Mesenchymal stem cell (in vitro differentiated cells and primary cell): ENCODE data around the gene NTN4.

Experiments
- DNase-seq: peaks from one replicate; pipeline ENCODE4 v3.0.0-alpha.2; 2013
- H2AFZ ChIP-seq: one replicate; pipeline ENCODE4 v1.6.1; 2013; ENCODE audit warnings: low read depth, mild to moderate bottlenecking, control low read depth, inconsistent platforms, low read length, moderate library complexity
- H2AK5ac ChIP-seq: 2 replicates; pipeline ENCODE4 v1.6.1; 2013; ENCODE audit warnings: low read length, moderate library complexity, mild to moderate bottlenecking, inconsistent platforms; ENCODE audit not compliant: severe bottlenecking
- H2BK120ac ChIP-seq: one replicate; pipeline ENCODE4 v1.6.1; 2013; ENCODE audit warnings: low read depth, mild to moderate bottlenecking, inconsistent platforms, low read length, moderate library complexity
- H2BK12ac ChIP-seq, 2 experiments: one replicate each; pipeline ENCODE4 v1.6.1; 2013; ENCODE audit warnings: inconsistent platforms in 2 of 2, low read length in 2 of 2, mild to moderate bottlenecking in 2 of 2, moderate library complexity in 2 of 2, control low read depth in 1 of 2
- H2BK15ac ChIP-seq: one replicate; pipeline ENCODE4 v1.6.1; 2013; ENCODE audit warnings: mild to moderate bottlenecking, low read depth, inconsistent platforms; ENCODE audit not compliant: poor library complexity, severe bottlenecking
- H2BK5ac ChIP-seq: 2 replicates; pipeline ENCODE4 v1.6.1; 2013; ENCODE audit warnings: low read depth, mild to moderate bottlenecking, low read length, control low read depth, inconsistent platforms; ENCODE audit not compliant: poor library complexity, severe bottlenecking
- H3K14ac ChIP-seq, 2 experiments: one replicate each; pipeline ENCODE4 v1.6.1; 2013; ENCODE audit warnings: inconsistent platforms in 2 of 2, low read length in 2 of 2, control low read depth in 1 of 2, mild to moderate bottlenecking in 1 of 2, moderate library complexity in 1 of 2
- H3K18ac ChIP-seq, 2 experiments: one replicate each; pipeline ENCODE4 v1.6.1; 2013; ENCODE audit warnings: inconsistent platforms in 2 of 2, low read length in 2 of 2, control low read depth in 1 of 2, low read depth in 1 of 2, mild to moderate bottlenecking in 1 of 2
- H3K23ac ChIP-seq, 2 experiments: one replicate each; pipeline ENCODE4 v1.6.1; 2013; ENCODE audit warnings: inconsistent platforms in 2 of 2, low read length in 2 of 2, mild to moderate bottlenecking in 2 of 2, moderate library complexity in 2 of 2, control low read depth in 1 of 2
- H3K27ac ChIP-seq: 2 replicates; pipeline ENCODE4 v1.5.1; 2013; ENCODE audit warnings: mild to moderate bottlenecking, moderate library complexity, low read length, control low read depth, inconsistent platforms; ENCODE audit not compliant: poor library complexity, severe bottlenecking
- H3K27me3 ChIP-seq, 2 experiments: 2 replicates each; pipeline versions ENCODE4 v1.6.1 to v1.7.0; 2013; ENCODE audit warnings: low read length in 2 of 2, mild to moderate bottlenecking in 2 of 2, moderate library complexity in 2 of 2, control low read depth in 1 of 2, inconsistent platforms in 1 of 2; ENCODE audit not compliant: control insufficient read depth in 1 of 2, insufficient read depth in 1 of 2
- H3K36me3 ChIP-seq, 2 experiments: 2 replicates each; pipeline versions ENCODE4 v1.6.1 to v1.7.0; 2013; ENCODE audit warnings: low read length in 2 of 2, control low read depth in 1 of 2, inconsistent platforms in 1 of 2, low read depth in 1 of 2, mild to moderate bottlenecking in 1 of 2; ENCODE audit not compliant: insufficient read depth in 2 of 2, control insufficient read depth in 1 of 2
- H3K4ac ChIP-seq, 2 experiments: one replicate each; pipeline ENCODE4 v1.6.1; 2013; ENCODE audit warnings: inconsistent platforms in 2 of 2, low read length in 2 of 2, mild to moderate bottlenecking in 2 of 2, moderate library complexity in 2 of 2, control low read depth in 1 of 2, low read depth in 1 of 2
- H3K4me1 ChIP-seq: 2 replicates; pipeline ENCODE4 v1.6.1; 2013; ENCODE audit warnings: low read depth, low read length, control low read depth; ENCODE audit not compliant: control insufficient read depth, insufficient read depth
- H3K4me2 ChIP-seq: 2 replicates; pipeline ENCODE4 v1.6.1; 2013; ENCODE audit warnings: low read length, mild to moderate bottlenecking, inconsistent platforms; ENCODE audit not compliant: poor library complexity, severe bottlenecking
- H3K4me3 ChIP-seq, 2 experiments: 2 replicates each; pipeline versions ENCODE4 v1.5.1 to v1.7.0; 2013; ENCODE audit warnings: low read length in 2 of 2, mild to moderate bottlenecking in 2 of 2, control low read depth in 1 of 2, low read depth in 1 of 2; ENCODE audit not compliant: insufficient read depth in 1 of 2
- H3K79me1 ChIP-seq: replicated peaks from 2 replicates; pipeline ENCODE4 v1.6.1; 2013; ENCODE audit warnings: mild to moderate bottlenecking, control low read depth, low read length, inconsistent platforms; ENCODE audit not compliant: poor library complexity, severe bottlenecking
- H3K9ac ChIP-seq: 2 replicates; pipeline ENCODE4 v1.7.0; 2013; ENCODE audit warnings: mild to moderate bottlenecking, low read length, moderate library complexity
- H3K9me3 ChIP-seq: 2 replicates; pipeline ENCODE4 v1.7.0; 2013; ENCODE audit warnings: mild to moderate bottlenecking, low read length; ENCODE audit not compliant: control insufficient read depth
- H4K8ac ChIP-seq: one replicate; pipeline ENCODE4 v1.6.1; 2013; ENCODE audit warnings: inconsistent platforms, mild to moderate bottlenecking, low read length, moderate library complexity
- H4K91ac ChIP-seq: one replicate; pipeline ENCODE4 v1.6.1; 2013; ENCODE audit warnings: mild to moderate bottlenecking, low read length, inconsistent platforms
- WGBS: methylation state at CpG from one replicate; pipeline ENCODE4 v1.1.7; 2013; ENCODE audit warnings: mixed read lengths; 5-methylcytosine and 5-hydroxymethylcytosine counted together

NTN4 gene

DNA sequence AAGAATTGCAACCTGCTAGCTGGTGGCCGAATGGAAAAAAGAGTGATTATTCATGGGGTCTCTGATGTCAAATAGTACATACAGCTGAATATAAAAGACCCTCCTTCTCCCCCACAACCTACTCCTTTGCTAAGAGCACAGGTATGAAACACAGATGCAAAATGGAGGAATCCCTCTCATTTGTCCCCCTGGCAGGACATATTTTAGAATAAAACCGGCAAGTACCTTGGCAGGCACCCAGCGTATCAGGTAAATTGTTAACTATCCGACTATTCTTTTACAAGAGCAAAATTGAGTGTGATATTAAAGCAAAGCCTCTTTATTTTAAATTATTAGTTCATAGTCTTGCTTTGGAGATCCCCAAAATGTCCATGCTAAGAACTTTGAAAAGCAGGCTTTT, 165.6 kb downstream of the NTN4 start:
- Histone ChIP-seq H3K4ac (no peak overlapping the region), H3K27ac (peak overlapping the region; percentile 18), H2AFZ (no peak overlapping the region), H2BK5ac (no peak overlapping the region), H3K4me3 (no peak overlapping the region), H3K9ac (no peak overlapping the region), H2BK120ac (no peak overlapping the region), H3K27me3 (no peaks in the 10 kb centered on the region), H2AK5ac (no peak overlapping the region), H4K8ac (no peak overlapping the region), H2BK15ac (no peak overlapping the region), H3K18ac (no peak overlapping the region), H3K79me1 (no peaks in the 10 kb centered on the region), H2BK12ac (no peak overlapping the region), H3K4me2 (no peak overlapping the region), H3K36me3 (no peaks in the 10 kb centered on the region), H3K23ac (no peak overlapping the region), H4K91ac (no peak overlapping the region), H3K4me1 (peaks cover 6% of the 10 kb centered on the region), H3K14ac (no peak overlapping the region), H3K9me3 (no peaks in the 10 kb centered on the region)
- WGBS: no CpG with 5 or more reads among the region's 4 CpGs
- no peak for DNase-seq

DNA sequence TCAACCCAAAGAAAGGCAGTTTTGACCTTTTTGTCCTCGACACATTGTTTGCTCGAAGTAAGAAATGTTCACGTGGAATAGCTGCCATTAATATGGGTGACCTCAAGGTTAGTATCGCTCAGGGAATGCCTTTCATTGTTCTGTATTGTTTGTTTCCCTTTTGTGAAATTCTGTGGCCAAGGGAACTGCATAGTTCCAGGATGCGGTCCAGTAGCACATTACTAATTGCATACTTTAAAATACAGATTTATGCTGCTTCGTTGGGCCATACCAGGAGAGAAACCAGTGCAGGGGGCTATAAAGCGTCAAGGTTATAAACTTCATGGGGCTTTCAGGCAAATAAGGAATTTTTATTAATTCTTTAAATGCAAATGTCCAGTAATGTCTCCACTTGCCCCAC, 166.0 kb downstream of the NTN4 start:
- H3K27me3 ChIP-seq: no peaks in the 10 kb centered on the region
- H2AK5ac ChIP-seq: no peak overlapping the region
- no peaks in the 10 kb centered on the region for H3K9me3 ChIP-seq
- no peak overlapping the region for H2BK5ac ChIP-seq
- H3K23ac ChIP-seq: no peak overlapping the region
- peak overlapping the region; percentile 51 for H3K27ac ChIP-seq
- H3K79me1 ChIP-seq: no peaks in the 10 kb centered on the region
- no peak overlapping the region for H3K4ac ChIP-seq
- peak overlapping the region; percentile 11 for H3K4me2 ChIP-seq
- no peak overlapping the region for H2AFZ ChIP-seq
- no peak for DNase-seq
- WGBS: 83% methylated on average over 6 of the region's 7 CpGs
- no peak overlapping the region for H2BK12ac ChIP-seq
- H3K4me3 ChIP-seq: no peak overlapping the region
- no peak overlapping the region for H3K18ac ChIP-seq
- no peak overlapping the region for H3K14ac ChIP-seq
- no peak overlapping the region for H2BK120ac ChIP-seq
- H3K4me1 ChIP-seq: peaks cover 6% of the 10 kb centered on the region
- no peak overlapping the region for H2BK15ac ChIP-seq
- H4K91ac ChIP-seq: no peak overlapping the region
- H4K8ac ChIP-seq: no peak overlapping the region
- no peaks in the 10 kb centered on the region for H3K36me3 ChIP-seq
- H3K9ac ChIP-seq: no peak overlapping the region

DNA sequence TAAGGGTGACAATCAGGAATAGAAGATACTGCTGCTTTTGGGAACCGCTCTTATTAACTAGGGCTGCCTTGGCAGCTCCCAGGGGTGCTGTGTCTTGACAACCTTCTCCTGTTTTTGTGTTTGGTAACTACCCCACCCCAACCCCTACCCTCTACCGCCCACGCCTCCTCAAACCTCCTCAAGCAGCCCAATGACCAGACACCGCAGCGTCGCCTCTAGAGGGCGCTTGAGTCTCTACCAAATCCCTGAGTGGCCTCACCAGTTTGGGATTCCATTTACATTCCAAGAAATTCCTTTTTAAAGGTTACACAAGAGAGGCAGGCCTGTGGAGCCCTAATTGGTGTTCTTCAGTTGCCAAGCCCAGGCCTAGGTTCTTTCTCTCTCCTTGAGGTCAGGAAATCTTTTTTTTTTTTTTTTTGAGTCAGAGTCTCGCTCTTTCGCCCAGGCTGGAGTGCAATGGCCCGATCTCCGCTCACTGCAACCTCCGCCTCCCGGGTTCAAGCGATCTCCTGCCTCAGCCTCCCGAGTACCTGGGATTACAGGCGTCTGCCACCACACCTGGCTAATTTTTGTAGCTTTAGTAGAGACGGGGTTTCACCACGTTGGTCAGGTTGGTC, 166.9 kb downstream of the NTN4 start:
- Histone ChIP-seq H3K4me3 (no peak overlapping the region), H3K79me1 (no peaks in the 10 kb centered on the region), H3K4ac (no peak overlapping the region), H2BK15ac (no peak overlapping the region), H3K27ac (no peak overlapping the region), H3K4me2 (no peak overlapping the region), H2AFZ (no peak overlapping the region), H3K27me3 (no peaks in the 10 kb centered on the region), H3K9me3 (no peaks in the 10 kb centered on the region), H2BK5ac (no peak overlapping the region), H3K36me3 (no peaks in the 10 kb centered on the region), H2BK12ac (no peak overlapping the region), H2BK120ac (no peak overlapping the region), H3K14ac (no peak overlapping the region), H2AK5ac (no peak overlapping the region), H3K4me1 (peaks cover 6% of the 10 kb centered on the region), H4K91ac (no peak overlapping the region), H3K18ac (no peak overlapping the region), H4K8ac (no peak overlapping the region), H3K23ac (no peak overlapping the region), H3K9ac (no peak overlapping the region)
- peak; percentile 78 for DNase-seq
- 63% methylated on average over 18 of the region's 18 CpGs for WGBS

DNA sequence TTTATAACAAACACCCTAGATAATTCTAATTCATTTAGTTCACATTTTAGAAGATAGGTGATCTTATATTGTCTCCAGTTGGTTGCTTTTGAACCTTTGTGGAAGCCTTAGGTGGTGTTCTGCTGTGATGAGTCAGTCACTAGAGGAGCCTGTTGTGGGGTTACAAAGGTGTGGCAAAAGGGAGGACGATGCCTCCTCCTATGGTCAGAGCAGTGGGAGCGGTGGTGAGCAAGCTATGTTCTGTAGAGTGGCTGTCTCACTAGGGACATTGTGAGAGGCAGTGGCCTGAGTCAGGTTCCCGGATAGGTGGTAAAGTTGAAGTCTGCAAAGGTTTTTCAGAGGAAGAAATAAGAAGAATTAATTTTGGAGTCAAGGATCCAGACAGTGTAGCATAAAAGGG, 167.7 kb downstream of the NTN4 start:
- H3K4ac ChIP-seq: no peak overlapping the region
- H3K23ac ChIP-seq: no peak overlapping the region
- H2BK120ac ChIP-seq: no peak overlapping the region
- no peaks in the 10 kb centered on the region for H3K9me3 ChIP-seq
- no peak overlapping the region for H3K4me3 ChIP-seq
- no peak overlapping the region for H3K27ac ChIP-seq
- no peak overlapping the region for H3K14ac ChIP-seq
- peaks cover 5% of the 10 kb centered on the region for H3K4me1 ChIP-seq
- no peak overlapping the region for H3K18ac ChIP-seq
- DNase-seq: no peak
- H2AFZ ChIP-seq: no peak overlapping the region
- no peak overlapping the region for H4K91ac ChIP-seq
- no peak overlapping the region for H2BK15ac ChIP-seq
- no peak overlapping the region for H2BK12ac ChIP-seq
- H3K4me2 ChIP-seq: no peak overlapping the region
- H2AK5ac ChIP-seq: no peak overlapping the region
- no peak overlapping the region for H4K8ac ChIP-seq
- 95% methylated on average over 3 of the region's 3 CpGs for WGBS
- no peaks in the 10 kb centered on the region for H3K27me3 ChIP-seq
- H3K36me3 ChIP-seq: no peaks in the 10 kb centered on the region
- H3K9ac ChIP-seq: no peak overlapping the region
- H2BK5ac ChIP-seq: no peak overlapping the region
- no peaks in the 10 kb centered on the region for H3K79me1 ChIP-seq
